OCI-LY1 (cell line): ENCODE data around the gene AP2A2.

Experiments
- H2AFZ ChIP-seq: fragments of 200-600 bp; sonication (generic), shearing (Covaris generic); 2 replicates; pipeline ENCODE4 v1.6.0; 2014; ENCODE audit warnings: antibody characterized with exemption, mild to moderate bottlenecking, low read length
- H3F3A ChIP-seq: fragments of 200-600 bp; sonication (generic), shearing (Covaris generic); 2 replicates; pipeline ENCODE4 v1.6.0; 2014; ENCODE audit warnings: mild to moderate bottlenecking, antibody characterized with exemption, low read length, moderate library complexity; ENCODE audit not compliant: insufficient read depth
- H3K27ac ChIP-seq: fragments of 200-600 bp; sonication (generic); 2 replicates; pipeline ENCODE4 v1.5.1; 2014; ENCODE audit warnings: low read length, mixed run types, mild to moderate bottlenecking, low read depth; ENCODE audit not compliant: poor library complexity, severe bottlenecking
- H3K27me3 ChIP-seq: fragments of 200-600 bp; sonication (generic); 2 replicates; pipeline ENCODE4 v1.6.0; 2014; ENCODE audit warnings: antibody characterized with exemption, mild to moderate bottlenecking, low read length, moderate library complexity; ENCODE audit not compliant: insufficient read depth
- H3K36me3 ChIP-seq: fragments of 200-600 bp; sonication (generic); 2 replicates; pipeline ENCODE4 v1.6.1; 2014; ENCODE audit warnings: mild to moderate bottlenecking, antibody characterized with exemption, low read length, moderate library complexity, mixed read lengths; ENCODE audit not compliant: insufficient read depth
- H3K4me1 ChIP-seq: fragments of 200-600 bp; sonication (generic); 2 replicates; pipeline ENCODE4 v1.5.1; 2014; ENCODE audit warnings: mild to moderate bottlenecking, low read length, moderate library complexity; ENCODE audit not compliant: insufficient read depth, severe bottlenecking
- H3K4me2 ChIP-seq: fragments of 200-600 bp; sonication (generic), shearing (Covaris generic); 2 replicates; pipeline ENCODE4 v1.6.1; 2014; ENCODE audit warnings: low read length
- H3K4me3 ChIP-seq: fragments of 200-600 bp; sonication (generic); 2 replicates; pipeline ENCODE4 v1.5.1; 2014; ENCODE audit warnings: low read length, low read depth, mild to moderate bottlenecking, mixed read lengths; ENCODE audit not compliant: poor library complexity, severe bottlenecking
- H3K79me2 ChIP-seq: fragments of 200-600 bp; shearing (Covaris generic); 2 replicates; pipeline ENCODE4 v1.6.1; 2016; ENCODE audit warnings: mixed run types, low read length, mixed read lengths; ENCODE audit not compliant: insufficient read depth
- H3K9ac ChIP-seq: fragments of 200-600 bp; sonication (generic), shearing (Covaris generic); 2 replicates; pipeline ENCODE4 v1.6.1; 2014; ENCODE audit warnings: mild to moderate bottlenecking, low read length, mixed read lengths
- H3K9me2 ChIP-seq: fragments of 200-600 bp; sonication (generic), shearing (Covaris generic); 2 replicates; pipeline ENCODE4 v1.6.1; 2014; ENCODE audit warnings: low read depth, mild to moderate bottlenecking, low read length, mixed read lengths
- H3K9me3 ChIP-seq: fragments of 200-600 bp; shearing (Covaris generic); 2 replicates; pipeline ENCODE4 v1.6.1; 2014; ENCODE audit warnings: low read length, mixed read lengths
- H4K20me1 ChIP-seq: fragments of 200-600 bp; sonication (generic), shearing (Covaris generic); 2 replicates; pipeline ENCODE4 v1.6.0; 2016; ENCODE audit warnings: mild to moderate bottlenecking, low read length; ENCODE audit not compliant: insufficient read depth
- CTCF ChIP-seq: fragments of 200-600 bp; sonication (generic), shearing (Covaris generic); IDR thresholded peaks from 2 replicates; pipeline ENCODE4 v1.5.1; 2017; ENCODE audit warnings: mild to moderate bottlenecking, antibody characterized with exemption, low read length, moderate library complexity, mixed read lengths
- EZH2 ChIP-seq: fragments of 200-600 bp; sonication (generic), shearing (Covaris generic); IDR thresholded peaks from 2 replicates; pipeline ENCODE4 v1.8.0; 2017; ENCODE audit warnings: borderline replicate concordance, mixed run types, mild to moderate bottlenecking, antibody characterized with exemption, low read length, moderate library complexity, mixed read lengths

Gene AP2A2

GRCh38 chr11:911890-912219 is 13.8 kb upstream of the AP2A2 start:
- Histone ChIP-seq H3K36me3 (no peaks in the 10 kb centered on the region), H3F3A (no peaks in the 10 kb centered on the region), H3K79me2 (0 out of 2 replicates have a peak, but pooled peaks cover 7% of the 10 kb centered on the region), H3K9me2 (no peaks in the 10 kb centered on the region), H3K27me3 (no peaks in the 10 kb centered on the region; the same call in 1 of the 2 replicates), H3K9me3 (no peaks in the 10 kb centered on the region), H3K4me1 (peaks cover 22% of the 10 kb centered on the region), H4K20me1 (no peaks in the 10 kb centered on the region), H3K4me2 (peak overlapping the region; percentile 71), H3K9ac (peak overlapping the region; percentile 83; the same call in 1 of the 2 replicates), H3K4me3 (peak overlapping the region; percentile 99), H2AFZ (no peak overlapping the region), H3K27ac (no peak overlapping the region)
- TF ChIP-seq CTCF (no peak), EZH2 (no peak)

- no peaks in the 10 kb centered on the region; the same call in 1 of the 2 replicates for H3K27me3 ChIP-seq
- 0 out of 2 replicates have a peak, but pooled peaks cover 7% of the 10 kb centered on the region for H3K79me2 ChIP-seq
- TF ChIP-seq CTCF (no peak), EZH2 (no peak)
- no peaks in the 10 kb centered on the region for H3K9me2 ChIP-seq
- no peaks in the 10 kb centered on the region for H4K20me1 ChIP-seq
- H3K9me3 ChIP-seq = no peaks in the 10 kb centered on the region
- no peaks in the 10 kb centered on the region for H3K36me3 ChIP-seq
- no peak overlapping the region for H3K4me2 ChIP-seq
- no peak overlapping the region for H2AFZ ChIP-seq
- H3K27ac ChIP-seq = no peak overlapping the region
- H3F3A ChIP-seq = no peaks in the 10 kb centered on the region
- H3K4me3 ChIP-seq = no peak overlapping the region
- H3K4me1 ChIP-seq = peaks cover 22% of the 10 kb centered on the region
- no peak overlapping the region for H3K9ac ChIP-seq
Measured at GRCh38 chr11:912266-912665, 13.4 kb upstream of the AP2A2 start.

- Histone ChIP-seq H3K4me3 (no peak overlapping the region), H3K4me1 (peaks cover 22% of the 10 kb centered on the region), H3K9me3 (no peaks in the 10 kb centered on the region), H2AFZ (no peak overlapping the region), H3F3A (no peaks in the 10 kb centered on the region), H3K36me3 (no peaks in the 10 kb centered on the region), H3K9me2 (no peaks in the 10 kb centered on the region), H3K79me2 (0 out of 2 replicates have a peak, but pooled peaks cover 7% of the 10 kb centered on the region), H3K27ac (no peak overlapping the region), H3K27me3 (no peaks in the 10 kb centered on the region; the same call in 1 of the 2 replicates), H3K9ac (no peak overlapping the region), H3K4me2 (no peak overlapping the region), H4K20me1 (no peaks in the 10 kb centered on the region)
- TF ChIP-seq EZH2 (no peak), CTCF (no peak)
Measured at GRCh38 chr11:913043-913442, 12.6 kb upstream of the AP2A2 start.
